Mammary epithelial cell (primary cell): ENCODE measurements around the gene RYR1.

Source experiments
- EZH2 ChIP-seq: IDR thresholded peaks from 2 replicates; pipeline ENCODE4 v1.6.1; 2012; ENCODE audit warnings: low read length, inconsistent platforms, borderline replicate concordance
- TF ChIP-seq, protein P1 (sequence below), 2 donors: IDR thresholded peaks in 1 of 2; conservative IDR thresholded peaks in 1 of 2; 2 replicates each; pipeline ENCODE4 v1.5.1; 2011 to 2012; ENCODE audit warnings: inconsistent platforms in 2 of 2, low read length in 2 of 2, mild to moderate bottlenecking in 2 of 2, control low read depth in 1 of 2, low read depth in 1 of 2; ENCODE audit not compliant: insufficient read depth in 1 of 2; ENCODE audit errors: extremely low read depth in 1 of 2

DNA sequence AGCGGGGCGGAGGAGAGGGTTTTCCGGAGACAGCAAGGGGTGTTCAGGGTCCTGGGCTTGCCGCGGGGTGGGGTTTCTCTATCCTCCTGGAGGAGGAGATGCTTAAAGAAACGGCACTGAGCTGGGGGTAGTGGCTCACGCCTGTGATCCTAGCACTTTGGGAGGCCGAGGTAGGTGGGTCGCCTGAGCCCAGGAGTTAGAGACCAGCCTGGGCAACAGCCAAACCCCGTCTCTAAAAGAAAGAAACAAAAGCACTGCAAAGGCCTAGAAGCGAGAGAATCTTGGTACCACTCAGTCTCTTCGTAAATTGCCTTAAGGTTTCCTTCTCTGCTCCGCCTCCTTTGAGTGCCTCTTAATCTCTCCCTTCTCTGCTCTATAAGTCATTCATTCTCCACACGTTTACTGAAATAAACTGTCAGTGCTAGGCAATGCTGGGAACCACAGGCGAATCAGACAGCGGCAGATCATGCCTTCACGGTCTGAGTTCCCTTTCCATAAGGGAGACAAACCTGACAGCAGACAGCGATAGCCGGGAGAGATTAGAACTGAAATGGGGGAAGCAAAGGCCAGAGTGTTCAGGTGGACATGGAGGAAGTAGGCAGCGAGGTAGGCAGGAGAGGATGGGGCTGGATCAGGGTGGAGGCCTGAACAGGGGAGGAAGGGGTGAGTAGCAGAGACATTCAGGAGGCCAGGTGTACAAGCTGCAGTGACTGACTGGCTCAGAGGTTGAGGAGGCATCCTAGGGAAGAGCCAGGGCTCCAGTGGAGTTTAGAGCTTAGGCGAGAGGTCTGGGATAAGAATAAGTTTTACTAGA, 186.1 kb downstream of the RYR1 start:
- no peak for TF ChIP-seq EZH2
- TF ChIP-seq, protein P1, sequence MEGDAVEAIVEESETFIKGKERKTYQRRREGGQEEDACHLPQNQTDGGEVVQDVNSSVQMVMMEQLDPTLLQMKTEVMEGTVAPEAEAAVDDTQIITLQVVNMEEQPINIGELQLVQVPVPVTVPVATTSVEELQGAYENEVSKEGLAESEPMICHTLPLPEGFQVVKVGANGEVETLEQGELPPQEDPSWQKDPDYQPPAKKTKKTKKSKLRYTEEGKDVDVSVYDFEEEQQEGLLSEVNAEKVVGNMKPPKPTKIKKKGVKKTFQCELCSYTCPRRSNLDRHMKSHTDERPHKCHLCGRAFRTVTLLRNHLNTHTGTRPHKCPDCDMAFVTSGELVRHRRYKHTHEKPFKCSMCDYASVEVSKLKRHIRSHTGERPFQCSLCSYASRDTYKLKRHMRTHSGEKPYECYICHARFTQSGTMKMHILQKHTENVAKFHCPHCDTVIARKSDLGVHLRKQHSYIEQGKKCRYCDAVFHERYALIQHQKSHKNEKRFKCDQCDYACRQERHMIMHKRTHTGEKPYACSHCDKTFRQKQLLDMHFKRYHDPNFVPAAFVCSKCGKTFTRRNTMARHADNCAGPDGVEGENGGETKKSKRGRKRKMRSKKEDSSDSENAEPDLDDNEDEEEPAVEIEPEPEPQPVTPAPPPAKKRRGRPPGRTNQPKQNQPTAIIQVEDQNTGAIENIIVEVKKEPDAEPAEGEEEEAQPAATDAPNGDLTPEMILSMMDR (conservative IDR thresholded peaks at IDR 0.05 in 1 of 2, IDR thresholded peaks at IDR 0.05 in 1 of 2; ENCODE audit: extremely low read depth in 1 of 2, insufficient read depth in 1 of 2, low read depth in 1 of 2, low read length in 2 of 2) = no peak
